ENCODE data around the gene STARD5. TPM values are rescaled to one million over a fixed set of nuclear protein-coding genes. Genes with fewer than 3 reads are reported as not detected.
A peak's percentile ranks its signal among the peaks of the same experiment; 100 is the strongest.

STARD5 gene
- total RNA-seq, 6 experiments from 2014 or later, result 16.4 to 49.9 (median 19.7) TPM

DNA sequence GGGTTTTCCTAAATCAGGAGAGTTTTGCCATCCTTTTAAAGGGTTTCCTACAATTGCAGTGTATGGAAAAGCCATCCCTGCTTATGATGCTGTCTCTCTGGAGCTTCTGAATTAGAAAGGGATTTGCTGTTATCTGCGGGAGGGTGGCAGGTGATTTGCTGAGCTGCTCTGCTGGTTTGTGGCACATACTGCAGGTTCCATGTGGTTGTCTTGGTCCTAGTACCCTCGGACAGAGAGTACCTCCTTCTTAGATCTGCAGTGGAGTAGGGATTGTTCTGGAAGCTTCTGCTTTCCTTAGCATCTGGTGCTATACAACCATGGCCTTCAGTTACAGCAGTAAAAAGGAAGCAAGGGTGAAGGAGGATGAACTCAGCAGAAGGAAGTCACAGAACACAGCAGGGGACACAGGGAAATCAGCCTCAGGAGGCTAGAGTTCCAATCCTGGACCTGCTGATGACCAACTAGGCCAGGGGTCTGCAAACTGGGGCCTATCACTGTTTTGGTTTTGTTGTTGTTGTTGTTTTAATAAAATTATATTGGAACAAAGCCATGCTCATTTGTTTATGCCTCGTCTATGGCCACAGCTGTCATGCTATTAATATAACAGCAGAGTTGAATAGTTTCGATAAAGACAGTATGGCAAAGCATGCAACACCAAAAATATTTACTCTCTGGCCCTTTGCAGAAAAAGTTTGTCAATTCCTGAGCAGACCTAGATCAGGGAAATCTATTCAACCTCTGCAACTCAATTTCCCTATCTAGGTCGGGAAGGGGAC, 39.5 kb downstream of the STARD5 start:
- no peaks in the 10 kb centered on the region for H3K36me3 ChIP-seq

DNA sequence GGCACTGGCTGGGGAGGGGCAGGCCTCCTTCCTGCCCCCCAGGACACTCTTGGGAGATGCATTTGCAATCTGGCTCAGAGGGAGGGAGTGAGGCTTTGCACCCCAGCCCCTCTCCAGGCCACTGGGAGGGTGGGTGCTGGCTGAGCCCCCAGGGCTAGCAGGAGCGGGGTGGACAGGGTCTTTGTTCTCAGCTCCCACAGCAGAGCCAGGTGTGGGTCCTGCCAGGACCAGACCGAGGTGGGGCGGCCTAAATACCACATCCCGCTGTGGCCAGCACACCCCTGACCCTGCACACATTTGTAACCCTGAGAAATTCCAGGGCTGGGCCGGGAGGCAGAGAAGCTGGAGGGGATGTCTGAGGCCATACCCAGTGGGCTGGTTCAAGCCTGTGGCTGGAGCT, 41.0 kb downstream of the STARD5 start:
- H3K4me3 ChIP-seq, result no peak overlapping the region
- no peak for ATAC-seq
- no peaks in the 10 kb centered on the region for H3K36me3 ChIP-seq
- no peak for TF ChIP-seq POLR2A (IDR thresholded peaks at IDR 0.05)
- TF ChIP-seq, protein P1, sequence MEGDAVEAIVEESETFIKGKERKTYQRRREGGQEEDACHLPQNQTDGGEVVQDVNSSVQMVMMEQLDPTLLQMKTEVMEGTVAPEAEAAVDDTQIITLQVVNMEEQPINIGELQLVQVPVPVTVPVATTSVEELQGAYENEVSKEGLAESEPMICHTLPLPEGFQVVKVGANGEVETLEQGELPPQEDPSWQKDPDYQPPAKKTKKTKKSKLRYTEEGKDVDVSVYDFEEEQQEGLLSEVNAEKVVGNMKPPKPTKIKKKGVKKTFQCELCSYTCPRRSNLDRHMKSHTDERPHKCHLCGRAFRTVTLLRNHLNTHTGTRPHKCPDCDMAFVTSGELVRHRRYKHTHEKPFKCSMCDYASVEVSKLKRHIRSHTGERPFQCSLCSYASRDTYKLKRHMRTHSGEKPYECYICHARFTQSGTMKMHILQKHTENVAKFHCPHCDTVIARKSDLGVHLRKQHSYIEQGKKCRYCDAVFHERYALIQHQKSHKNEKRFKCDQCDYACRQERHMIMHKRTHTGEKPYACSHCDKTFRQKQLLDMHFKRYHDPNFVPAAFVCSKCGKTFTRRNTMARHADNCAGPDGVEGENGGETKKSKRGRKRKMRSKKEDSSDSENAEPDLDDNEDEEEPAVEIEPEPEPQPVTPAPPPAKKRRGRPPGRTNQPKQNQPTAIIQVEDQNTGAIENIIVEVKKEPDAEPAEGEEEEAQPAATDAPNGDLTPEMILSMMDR (IDR thresholded peaks at IDR 0.05), result no peak
- peaks cover 0 to 36% (median 15%) of the 10 kb centered on the region in 4 donors for H3K4me1 ChIP-seq
- WGBS (ENCODE audit: insufficient coverage, low coverage, low lambda C conversion rate, missing lambda C conversion rate), result no CpG with 5 or more reads among the region's 5 CpGs
- intact Hi-C loops (cut with DNase I), result no loop called here
- no peaks in the 10 kb centered on the region for H3K9me3 ChIP-seq
- DNase-seq, result peak in 1 of 3 donors; percentile 36
- H3K27ac ChIP-seq, result no peak overlapping the region
- no peaks in the 10 kb centered on the region for H3K27me3 ChIP-seq

More for the DNA sequence above, 39.5 kb downstream of the STARD5 start:
- no peaks in the 10 kb centered on the region for H3K9me3 ChIP-seq
- WGBS (ENCODE audit: insufficient coverage, low coverage, low lambda C conversion rate, missing lambda C conversion rate), result 67% methylated on average over 4 of the region's 5 CpGs
- H3K4me3 ChIP-seq, result no peak overlapping the region
- peaks cover 0 to 20% (median 8%) of the 10 kb centered on the region in 4 donors for H3K4me1 ChIP-seq
- intact Hi-C loops (cut with DNase I), result no loop called here
- TF ChIP-seq, protein P1 (IDR thresholded peaks at IDR 0.05), result no peak
- TF ChIP-seq POLR2A (IDR thresholded peaks at IDR 0.05), result no peak
- ATAC-seq (peak; percentile 24 to 68 (median 52)), DNase-seq (peak in 1 of 3 donors; percentile 31)
- no peaks in the 10 kb centered on the region for H3K27me3 ChIP-seq
- no peak overlapping the region for H3K27ac ChIP-seq

DNA sequence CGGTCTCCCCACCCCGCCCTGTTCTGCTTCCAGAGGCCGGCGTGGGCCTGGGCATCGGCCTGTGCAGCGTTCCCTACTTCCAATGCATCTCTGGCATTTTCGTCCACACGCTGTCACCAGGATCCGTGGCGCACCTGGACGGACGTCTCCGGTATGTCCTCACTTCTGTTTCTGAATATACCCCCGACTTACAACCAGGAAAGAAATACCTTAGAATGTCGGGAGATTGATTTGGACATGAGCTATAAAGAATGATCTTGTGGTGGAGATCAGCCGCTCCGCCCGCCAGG, 41.4 kb downstream of the STARD5 start:
- TF ChIP-seq, protein P1 (IDR thresholded peaks at IDR 0.05), result no peak
- TF ChIP-seq POLR2A (IDR thresholded peaks at IDR 0.05), result no peak
- no peak overlapping the region for H3K27ac ChIP-seq
- H3K9me3 ChIP-seq, result no peaks in the 10 kb centered on the region
- H3K4me1 ChIP-seq, result peaks cover 0 to 39% (median 15%) of the 10 kb centered on the region in 4 donors
- ATAC-seq, result no peak
- H3K36me3 ChIP-seq, result no peaks in the 10 kb centered on the region
- peak in 1 of 3 donors; percentile 39 for DNase-seq
- intact Hi-C loops (cut with DNase I), result no loop called here
- WGBS (ENCODE audit: insufficient coverage, low coverage, low lambda C conversion rate, missing lambda C conversion rate), result 97% methylated on average over 18 of the region's 18 CpGs
- H3K27me3 ChIP-seq, result no peaks in the 10 kb centered on the region
- no peak overlapping the region for H3K4me3 ChIP-seq

DNA sequence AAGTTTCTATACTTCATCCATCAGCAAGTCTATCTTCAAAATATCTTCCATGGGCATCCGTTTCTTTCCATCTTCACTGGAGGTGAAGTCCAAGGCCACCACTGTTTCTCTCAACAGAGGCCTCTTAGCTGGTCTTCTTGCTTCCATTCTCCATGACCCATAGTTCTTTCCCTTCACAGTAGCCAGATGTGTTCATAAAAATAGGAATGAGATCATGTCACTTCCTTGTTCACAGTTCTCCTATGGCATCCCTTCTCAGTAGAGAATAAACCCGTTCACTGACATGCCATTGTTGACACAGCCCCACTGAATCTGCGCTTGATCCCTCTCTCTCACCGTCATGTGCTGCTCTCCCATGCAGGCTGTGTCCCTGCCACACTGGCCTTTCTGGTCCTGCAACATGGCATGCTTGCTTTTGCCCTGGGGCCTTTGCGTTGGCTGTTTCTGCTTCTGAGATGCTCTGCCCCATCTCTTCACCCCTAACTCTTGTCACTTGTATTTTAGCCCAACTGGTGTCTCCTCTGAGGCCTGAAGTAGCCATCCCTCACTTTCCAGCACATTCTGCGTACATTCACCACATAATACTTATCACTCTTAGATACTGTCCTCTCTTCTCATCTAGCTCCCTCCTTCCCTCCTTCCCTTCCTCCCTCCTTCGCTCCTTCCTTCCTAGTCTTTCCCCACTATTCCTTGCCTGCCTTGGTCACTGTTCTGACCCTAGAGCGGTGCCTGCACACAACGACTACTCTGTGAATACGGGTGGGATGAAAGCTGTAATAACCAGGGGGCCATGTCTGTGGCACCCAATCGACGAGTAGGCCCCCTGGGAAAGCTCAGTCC, 42.0 kb downstream of the STARD5 start:
- H3K9me3 ChIP-seq, result no peaks in the 10 kb centered on the region
- whole genome bisulfite sequencing (ENCODE audit: insufficient coverage, low coverage, low lambda C conversion rate, missing lambda C conversion rate), result 85% methylated on average over 10 of the region's 12 CpGs
- no peak overlapping the region for H3K4me3 ChIP-seq
- peaks cover 0 to 41% (median 15%) of the 10 kb centered on the region in 4 donors for H3K4me1 ChIP-seq
- H3K36me3 ChIP-seq, result no peaks in the 10 kb centered on the region
- no peaks in the 10 kb centered on the region for H3K27me3 ChIP-seq
- ATAC-seq, result no peak
- no peak overlapping the region for H3K27ac ChIP-seq
- TF ChIP-seq, protein P1 (IDR thresholded peaks at IDR 0.05), result no peak
- TF ChIP-seq POLR2A (IDR thresholded peaks at IDR 0.05), result no peak
- DNase-seq, result peak in 1 of 3 donors; percentile 27
- intact Hi-C loops (cut with DNase I), result no loop called here
